ENCODE data around the gene CCM2L. TPM values are rescaled to one million over a fixed set of nuclear protein-coding genes. Genes with fewer than 3 reads are reported as not detected.

CCM2L gene
- total and polyA plus RNA-seq, 2 donors (not counting 1 experiment from before 2014, with no cell fraction given) = not detected

- Mint-ChIP-seq H3K27ac (peak overlapping the region; percentile 90), H3K4me3 (peak overlapping the region; percentile 90), H3K4me1 (peaks cover 52% of the 10 kb centered on the region), H3K9me3 (ENCODE audit: insufficient read depth) (no peaks in the 10 kb centered on the region), H3K27me3 (no peaks in the 10 kb centered on the region)
- POLR2A ChIA-PET = interaction anchor here (0.7 to 2.5 kb wide), 3 partner anchors 10 to 12 kb away, joined by 3 to 25 read pairs (median 3); no protein-coding TSS in a partner anchor
- peak overlapping the region; percentile 79 for H2AFZ ChIP-seq (ENCODE audit: insufficient read depth, low read depth, low read length, poor library complexity, severe bottlenecking)
- intact Hi-C loops (cut with micrococcal nuclease) = loop anchor here (1.0 kb wide), 1 partner anchor 13 kb away; no protein-coding TSS in a partner anchor
- TF ChIP-seq CTCF (IDR thresholded peaks at IDR 0.05) = no peak
- TF ChIP-seq EZH2 (IDR thresholded peaks at IDR 0.05; ENCODE audit: borderline replicate concordance, insufficient read depth, low read depth, low read length, poor library complexity, severe bottlenecking) = no peak
- peak overlapping the region; percentile 76 to 82 for H3K27ac ChIP-seq (ENCODE audit: low read length in 2 of 2)
- CTCF ChIA-PET = interaction anchor here (0.9 to 4.5 kb wide), 7 partner anchors 10 to 100 kb away, joined by 3 to 27 read pairs (median 8); no protein-coding TSS in a partner anchor
- H3K4me2 ChIP-seq (replicated peaks; ENCODE audit: low read depth, low read length, poor library complexity, severe bottlenecking) = peak overlapping the region; percentile 100
- H3K4me3 ChIP-seq (ENCODE audit: control extremely low read depth in 1 of 5, extremely low read depth in 1 of 5, insufficient read depth in 1 of 5, low read depth in 2 of 5, low read length in 4 of 5) = peak overlapping the region; percentile 35 to 93 (median 77)
- no peaks in the 10 kb centered on the region for H3K9me3 ChIP-seq (ENCODE audit: control extremely low read depth in 1 of 3, control insufficient read depth in 2 of 3, insufficient read depth in 1 of 3, low read length in 2 of 3)
- H4K20me1 ChIP-seq (ENCODE audit: control insufficient read depth, insufficient read depth, low read length, poor library complexity, severe bottlenecking) = no peaks in the 10 kb centered on the region
- peaks cover 0 to 3% (median 0%) of the 10 kb centered on the region in 4 experiments for H3K27me3 ChIP-seq (replicated peaks in 1 of 4; ENCODE audit: control extremely low read depth in 1 of 4, control insufficient read depth in 3 of 4, insufficient read depth in 4 of 4, low read length in 3 of 4)
- peaks cover 0 to 5% of the 10 kb centered on the region in 2 experiments for H3K36me3 ChIP-seq (replicated peaks in 1 of 2; ENCODE audit: control extremely low read depth in 1 of 2, control insufficient read depth in 1 of 2, extremely low read depth in 1 of 2, insufficient read depth in 2 of 2, low read length in 1 of 2)
- peak overlapping the region; percentile 87 for H3K9ac ChIP-seq (ENCODE audit: low read length)
- 13% methylated on average over 11 of the region's 22 CpGs for WGBS (ENCODE audit: insufficient coverage)
- DNase-seq (peak; percentile 72), ATAC-seq (ENCODE audit: low read depth) (peak; percentile 80)
- H3K4me1 ChIP-seq (ENCODE audit: control insufficient read depth in 2 of 2, insufficient read depth in 2 of 2, low read length in 2 of 2) = peaks cover 39 to 61% of the 10 kb centered on the region in 2 donors
- H3K79me2 ChIP-seq (ENCODE audit: control insufficient read depth, insufficient read depth, low read length) = peaks cover 13% of the 10 kb centered on the region
Observed at GRCh38 chr20:32052778-32053362, 42.6 kb downstream of the CCM2L start.

- POLR2A ChIA-PET = interaction anchor here (0.6 to 2.5 kb wide), 2 partner anchors 13 to 16 kb away, joined by 3 to 25 read pairs; no protein-coding TSS in a partner anchor
- CTCF ChIA-PET = interaction anchor here (0.9 to 4.5 kb wide), 7 partner anchors 9 to 101 kb away, joined by 3 to 27 read pairs (median 8); no protein-coding TSS in a partner anchor
- H3K27ac ChIP-seq (ENCODE audit: low read length in 2 of 2) = no peak overlapping the region
- H3K4me3 ChIP-seq (ENCODE audit: control extremely low read depth in 1 of 5, extremely low read depth in 1 of 5, insufficient read depth in 1 of 5, low read depth in 2 of 5, low read length in 4 of 5) = peak overlapping the region in 1 of 5 experiments; percentile 35
- no peaks in the 10 kb centered on the region for H4K20me1 ChIP-seq (ENCODE audit: control insufficient read depth, insufficient read depth, low read length, poor library complexity, severe bottlenecking)
- peaks cover 18% of the 10 kb centered on the region for H3K79me2 ChIP-seq (ENCODE audit: control insufficient read depth, insufficient read depth, low read length)
- no peak overlapping the region for H2AFZ ChIP-seq (ENCODE audit: insufficient read depth, low read depth, low read length, poor library complexity, severe bottlenecking)
- 60% methylated on average over 3 of the region's 3 CpGs for WGBS (ENCODE audit: insufficient coverage)
- Mint-ChIP-seq H3K27ac (peak overlapping the region; percentile 46), H3K27me3 (no peaks in the 10 kb centered on the region), H3K4me3 (peak overlapping the region; percentile 61), H3K9me3 (ENCODE audit: insufficient read depth) (no peaks in the 10 kb centered on the region), H3K4me1 (peaks cover 55% of the 10 kb centered on the region)
- H3K4me1 ChIP-seq (ENCODE audit: control insufficient read depth in 2 of 2, insufficient read depth in 2 of 2, low read length in 2 of 2) = peaks cover 40 to 64% of the 10 kb centered on the region in 2 donors
- H3K4me2 ChIP-seq (replicated peaks; ENCODE audit: low read depth, low read length, poor library complexity, severe bottlenecking) = peak overlapping the region; percentile 100
- H3K9ac ChIP-seq (ENCODE audit: low read length) = no peak overlapping the region
- TF ChIP-seq EZH2 (IDR thresholded peaks at IDR 0.05; ENCODE audit: borderline replicate concordance, insufficient read depth, low read depth, low read length, poor library complexity, severe bottlenecking) (no peak), CTCF (IDR thresholded peaks at IDR 0.05) (no peak)
- ATAC-seq (ENCODE audit: low read depth) (no peak), DNase-seq (no peak)
- H3K36me3 ChIP-seq (replicated peaks in 1 of 2; ENCODE audit: control extremely low read depth in 1 of 2, control insufficient read depth in 1 of 2, extremely low read depth in 1 of 2, insufficient read depth in 2 of 2, low read length in 1 of 2) = peaks cover 0 to 7% of the 10 kb centered on the region in 2 experiments
- intact Hi-C loops (cut with micrococcal nuclease) = no loop called here
- H3K27me3 ChIP-seq (replicated peaks in 1 of 4; ENCODE audit: control extremely low read depth in 1 of 4, control insufficient read depth in 3 of 4, insufficient read depth in 4 of 4, low read length in 3 of 4) = peaks cover 0 to 3% (median 0%) of the 10 kb centered on the region in 4 experiments
- H3K9me3 ChIP-seq (ENCODE audit: control extremely low read depth in 1 of 3, control insufficient read depth in 2 of 3, insufficient read depth in 1 of 3, low read length in 2 of 3) = no peaks in the 10 kb centered on the region
Observed at GRCh38 chr20:32053648-32054047, 43.4 kb downstream of the CCM2L start.
